K562 treated with DMSO at 1 percent for 4 hours (cell line): ENCODE results near the gene UBTF. TPM values are rescaled to one million over a fixed set of nuclear protein-coding genes. Genes with fewer than 3 reads are reported as not detected.

Experiments
- total RNA-seq: library from RNA; unstranded; fragments of 300-600 nt; gene quantifications from 2 replicates; pipeline ENCODE4 v1.2.3, GENCODE V29; 2022; ENCODE audit not compliant: insufficient read depth

UBTF gene, protein sequence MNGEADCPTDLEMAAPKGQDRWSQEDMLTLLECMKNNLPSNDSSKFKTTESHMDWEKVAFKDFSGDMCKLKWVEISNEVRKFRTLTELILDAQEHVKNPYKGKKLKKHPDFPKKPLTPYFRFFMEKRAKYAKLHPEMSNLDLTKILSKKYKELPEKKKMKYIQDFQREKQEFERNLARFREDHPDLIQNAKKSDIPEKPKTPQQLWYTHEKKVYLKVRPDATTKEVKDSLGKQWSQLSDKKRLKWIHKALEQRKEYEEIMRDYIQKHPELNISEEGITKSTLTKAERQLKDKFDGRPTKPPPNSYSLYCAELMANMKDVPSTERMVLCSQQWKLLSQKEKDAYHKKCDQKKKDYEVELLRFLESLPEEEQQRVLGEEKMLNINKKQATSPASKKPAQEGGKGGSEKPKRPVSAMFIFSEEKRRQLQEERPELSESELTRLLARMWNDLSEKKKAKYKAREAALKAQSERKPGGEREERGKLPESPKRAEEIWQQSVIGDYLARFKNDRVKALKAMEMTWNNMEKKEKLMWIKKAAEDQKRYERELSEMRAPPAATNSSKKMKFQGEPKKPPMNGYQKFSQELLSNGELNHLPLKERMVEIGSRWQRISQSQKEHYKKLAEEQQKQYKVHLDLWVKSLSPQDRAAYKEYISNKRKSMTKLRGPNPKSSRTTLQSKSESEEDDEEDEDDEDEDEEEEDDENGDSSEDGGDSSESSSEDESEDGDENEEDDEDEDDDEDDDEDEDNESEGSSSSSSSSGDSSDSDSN
- 41.5 and 46.4 TPM in 2 replicates for total RNA-seq

GRCh38 chr17:44219616-44220212 lies at the start of gene UBTF:
UBTF (minus strand) TSS chr17:44219675; CDS start chr17:44218229, 1,446 bp downstream.

GRCh38 chr17:44267818-44268490 lies 48.5 kb upstream of the UBTF start, which contains the start of gene SLC4A1:
SLC4A1 (minus strand) TSS chr17:44268135; CDS start chr17:44262866, 5,269 bp downstream.

DNA sequence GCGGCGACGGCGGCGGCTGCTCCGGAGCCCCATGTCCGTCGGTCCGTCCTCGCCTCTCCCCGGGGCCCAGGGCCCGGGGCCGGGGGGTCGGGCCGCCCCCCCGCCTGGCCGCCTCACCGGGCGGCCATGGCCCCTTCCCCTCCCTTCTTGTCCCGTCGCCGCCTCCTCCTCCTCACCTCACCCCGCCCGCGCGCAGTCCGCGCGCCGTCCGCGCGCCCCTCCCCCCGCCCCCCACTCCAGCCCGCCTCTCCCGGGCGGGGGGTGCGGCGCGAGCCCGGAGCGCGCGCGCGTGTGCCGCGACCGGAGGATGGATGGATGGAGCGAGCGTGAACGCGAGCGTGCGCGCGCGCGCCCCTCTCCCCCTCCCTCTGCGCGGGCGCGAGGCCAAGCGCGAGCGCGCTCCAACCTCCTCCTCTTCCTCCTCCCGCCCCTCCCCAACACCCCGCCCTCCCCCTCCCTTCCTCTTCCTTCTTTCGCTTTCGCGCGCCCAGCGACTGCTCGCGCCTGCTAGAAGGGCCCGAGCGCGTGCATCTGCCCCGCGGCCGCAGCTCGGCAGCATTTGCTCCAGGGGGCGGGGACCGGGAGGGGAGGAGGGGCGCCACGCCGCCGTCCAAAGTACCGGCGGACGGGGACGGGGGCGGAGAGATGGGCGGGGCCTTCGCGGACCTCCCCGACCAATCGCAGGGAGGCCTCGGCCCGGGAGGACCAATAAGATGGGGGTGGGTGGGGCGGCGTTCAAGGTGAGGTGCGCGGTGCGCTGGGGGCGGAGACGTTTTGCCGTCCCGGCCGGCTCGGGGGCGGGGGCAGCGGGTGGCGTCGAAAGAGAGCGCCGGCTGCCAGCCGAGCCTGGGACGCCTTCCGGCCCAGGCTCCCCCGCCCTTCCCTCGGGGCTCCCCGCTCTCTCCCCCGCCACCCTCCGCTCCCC lies 19.7 kb downstream of the UBTF start, which contains the start of gene ATXN7L3:
ATXN7L3 (minus strand) TSS at position 332 of the 925 bp plus-strand sequence. CDS start 1,814 bp downstream, outside the sequence.

GRCh38 chr17:44186307-44187130 lies 33.0 kb downstream of the UBTF start, which contains the start of gene TMUB2:
TMUB2 (plus strand) TSS chr17:44186972; CDS start chr17:44187709, 737 bp downstream.

GRCh38 chr17:44170499-44171201 lies 48.8 kb downstream of the UBTF start, which contains the start of gene ASB16:
ASB16 (plus strand) TSS chr17:44170704; CDS start chr17:44170790, 86 bp downstream.

Other genes starting within 250 kb of the UBTF start
- gene NAGS, start 215.1 kb downstream of the UBTF start, total RNA-seq, result 0.42 TPM in 1 of 2 replicates, not detected in the other
- 51.5 and 53.2 TPM in 2 replicates for gene TMEM101, start 204.7 kb downstream of the UBTF start, total RNA-seq
- 23.5 and 32.5 TPM in 2 replicates for gene LSM12, start 153.0 kb downstream of the UBTF start, total RNA-seq
- 38.8 TPM in 2 replicates for gene G6PC3, start 148.9 kb downstream of the UBTF start, total RNA-seq
- gene HDAC5, start 96.0 kb downstream of the UBTF start, total RNA-seq, result 36.1 and 51.2 TPM in 2 replicates
- gene HROB, start 77.7 kb downstream of the UBTF start, total RNA-seq, result 9.9 and 11.4 TPM in 2 replicates
- not detected in 2 replicates for gene ASB16, start 49.0 kb downstream of the UBTF start, total RNA-seq
- gene TMUB2, start 32.7 kb downstream of the UBTF start, total RNA-seq, result 21.4 and 22.4 TPM in 2 replicates
- 46.2 and 59.4 TPM in 2 replicates for gene ATXN7L3, start 19.8 kb downstream of the UBTF start, total RNA-seq
- 14.3 and 22.0 TPM in 2 replicates for gene SLC4A1, start 48.5 kb upstream of the UBTF start, total RNA-seq
- gene RUNDC3A, start 88.9 kb upstream of the UBTF start, total RNA-seq, result 3.0 TPM in 1 of 2 replicates, not detected in the other
- 222 and 250 TPM in 2 replicates for gene SLC25A39, start 105.1 kb upstream of the UBTF start, total RNA-seq
- gene GRN, start 125.6 kb upstream of the UBTF start, total RNA-seq, result 253 and 280 TPM in 2 replicates
- 14.1 and 14.8 TPM in 2 replicates for gene FAM171A2, start 144.2 kb upstream of the UBTF start, total RNA-seq
- 5.1 and 8.4 TPM in 2 replicates for gene ITGA2B, start 170.0 kb upstream of the UBTF start, total RNA-seq